Stimulated activated CD4-positive, alpha-beta T cell treated with anti-CD3 and anti-CD28 coated beads, TNF-alpha, amount 100 ng/mL, for 24 hours (primary cell): ENCODE data around the gene ZC3H7A.
A peak's percentile ranks its signal among the peaks of the same experiment; 100 is the strongest.
"Not testable (repeated sequence)": the region's sequence is repeated elsewhere in the genome, so short reads cannot be mapped to it uniquely, and the experiment has no call there.

Source experiments
- DNase-seq, 3 experiments: peaks; one replicate each; pipeline ENCODE4 v3.0.0-alpha.2; 2020; ENCODE audit warnings: low read depth in 3 of 3

ZC3H7A gene

GRCh38 chr16:11799509-11800381 lies 2.7 kb upstream of the ZC3H7A start:
- DNase-seq: peak in 1 of 3 experiments; percentile 10

- no peak for DNase-seq
These were observed 1.9 kb upstream of the ZC3H7A start for GRCh38 chr16:11799017-11799381.

GRCh38 chr16:11797957-11798299 lies 870 bp upstream of the ZC3H7A start:
- DNase-seq: no peak

DNA sequence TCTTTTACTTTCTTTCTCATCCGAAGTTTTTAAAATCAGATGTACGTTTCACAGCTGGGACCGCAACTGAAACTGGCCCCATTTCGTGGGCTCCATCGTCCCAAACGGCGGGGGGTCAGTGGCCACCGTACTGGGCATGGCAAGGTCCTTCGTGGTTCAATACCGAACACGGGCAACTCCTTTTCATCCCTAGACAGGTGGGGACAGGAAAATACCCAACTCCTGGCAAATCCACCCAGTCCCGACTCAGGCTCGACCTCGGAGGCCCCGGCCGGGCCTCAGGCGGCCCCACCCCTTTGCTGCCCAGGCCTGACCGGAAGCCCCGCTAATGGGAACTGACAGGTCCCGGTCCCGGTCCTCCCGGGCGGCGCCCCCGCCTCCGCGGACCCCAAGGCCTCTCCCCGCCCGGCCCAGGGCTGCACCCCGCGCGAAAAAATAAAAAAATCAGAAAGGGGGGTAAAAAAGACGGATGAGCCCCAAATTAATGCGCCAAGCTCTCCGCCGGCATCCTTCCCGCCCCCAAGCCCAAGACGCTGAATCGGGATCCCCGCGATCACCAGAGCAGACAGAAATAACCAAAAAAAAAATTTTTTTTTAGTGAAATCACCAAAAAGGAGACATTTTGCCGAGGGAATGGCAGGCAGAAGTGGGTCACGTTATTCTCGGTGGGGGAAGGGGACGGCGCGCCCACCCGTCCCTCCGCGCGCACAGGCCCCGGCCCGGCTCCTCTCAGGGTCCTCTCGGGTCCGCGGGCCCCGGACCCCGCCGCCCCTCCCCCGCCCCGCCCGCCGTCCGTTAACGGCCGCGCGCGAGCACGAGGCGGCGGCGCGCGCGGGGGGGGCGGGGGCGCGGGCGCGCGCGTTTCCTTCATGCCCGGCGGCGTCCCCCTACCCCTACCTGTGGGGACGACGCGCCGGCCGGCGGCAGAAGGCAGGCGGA lies 562 bp downstream of the ZC3H7A start:
- DNase-seq: peak in 1 of 3 experiments; percentile 21

DNA sequence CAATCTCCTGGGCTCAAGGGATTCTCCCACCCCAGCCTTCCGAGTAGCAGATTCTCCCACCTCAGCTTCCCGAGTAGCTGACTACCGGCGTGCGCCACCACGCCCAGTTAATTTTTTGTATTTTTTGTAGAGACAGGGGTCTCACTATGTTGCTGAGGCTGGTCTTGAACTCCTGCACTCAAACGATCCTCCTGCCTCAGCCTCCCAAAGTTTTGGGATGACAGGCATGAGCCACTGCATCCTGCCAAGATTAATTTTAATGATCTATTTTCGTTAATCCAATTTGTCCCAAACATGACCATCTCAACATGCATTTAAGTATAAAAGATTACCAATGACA lies 1.2 kb downstream of the ZC3H7A start:
- DNase-seq: no peak

- no peak for DNase-seq
These were observed 1.8 kb downstream of the ZC3H7A start for GRCh38 chr16:11794996-11795886.

- DNase-seq: no peak
These were observed 2.6 kb downstream of the ZC3H7A start for GRCh38 chr16:11794447-11794846.

GRCh38 chr16:11793840-11794239 lies 3.2 kb downstream of the ZC3H7A start:
- no peak for DNase-seq

- no peak for DNase-seq
These were observed 4.4 kb downstream of the ZC3H7A start for GRCh38 chr16:11792410-11793241.

GRCh38 chr16:11791144-11791828 lies 5.8 kb downstream of the ZC3H7A start:
- DNase-seq: no peak

DNA sequence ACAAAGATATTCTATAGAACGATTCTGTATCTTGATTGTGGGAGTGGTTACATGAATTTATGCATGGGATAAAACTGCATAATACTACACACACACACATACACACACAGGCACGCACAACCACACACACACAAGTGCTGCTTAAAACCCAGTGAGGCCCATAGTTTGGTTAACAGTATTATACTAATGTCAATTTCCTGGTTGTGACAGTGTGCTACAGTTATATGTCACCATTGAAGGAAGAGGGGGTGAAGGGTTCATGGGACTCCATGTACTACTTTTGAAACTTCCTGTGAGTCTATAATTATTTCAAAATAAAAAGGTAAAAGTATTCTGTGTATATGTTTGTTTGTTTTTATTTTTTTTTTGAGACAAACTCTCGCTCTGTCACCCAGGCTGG lies 8.1 kb downstream of the ZC3H7A start:
- no peak for DNase-seq

DNA sequence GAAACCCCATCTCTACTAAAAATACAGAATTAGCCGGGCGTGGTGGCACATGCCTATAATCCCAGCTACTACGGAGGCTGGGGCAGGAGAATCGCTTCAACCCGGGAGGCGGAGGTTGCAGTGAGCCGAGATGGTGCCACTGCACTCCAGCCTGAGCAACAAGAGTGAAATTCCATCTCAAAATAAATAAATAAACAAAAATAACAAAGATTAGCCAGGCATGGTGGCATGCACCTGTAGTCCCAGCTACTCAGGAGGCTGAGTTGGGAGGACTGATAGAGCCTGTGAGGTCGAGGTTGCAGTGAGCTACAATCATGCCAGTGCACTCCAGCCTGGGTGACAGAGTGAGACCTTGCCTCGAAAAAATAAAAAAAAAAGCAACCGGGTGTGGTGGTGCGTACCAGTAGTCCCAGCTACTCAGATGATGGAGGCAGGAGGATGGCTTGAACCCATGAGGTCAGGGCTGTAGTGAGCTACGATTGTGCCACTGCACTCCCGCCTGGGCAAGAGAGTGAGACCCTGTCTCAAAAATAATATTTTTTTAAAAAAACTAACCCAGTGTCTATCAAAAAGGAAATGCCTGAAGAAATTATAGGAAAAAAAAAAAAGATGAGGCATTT lies 12.0 kb downstream of the ZC3H7A start:
- DNase-seq: not testable (repeated sequence)

GRCh38 chr16:11784381-11784780 lies 12.7 kb downstream of the ZC3H7A start:
- not testable (repeated sequence) for DNase-seq

- DNase-seq: no peak
These were observed 13.1 kb downstream of the ZC3H7A start for GRCh38 chr16:11784038-11784369.

GRCh38 chr16:11783319-11784037 lies 13.6 kb downstream of the ZC3H7A start:
- DNase-seq: peak in 2 of 3 experiments; percentile 11 to 31

GRCh38 chr16:11781773-11782172 lies 15.3 kb downstream of the ZC3H7A start:
- DNase-seq: no peak

DNA sequence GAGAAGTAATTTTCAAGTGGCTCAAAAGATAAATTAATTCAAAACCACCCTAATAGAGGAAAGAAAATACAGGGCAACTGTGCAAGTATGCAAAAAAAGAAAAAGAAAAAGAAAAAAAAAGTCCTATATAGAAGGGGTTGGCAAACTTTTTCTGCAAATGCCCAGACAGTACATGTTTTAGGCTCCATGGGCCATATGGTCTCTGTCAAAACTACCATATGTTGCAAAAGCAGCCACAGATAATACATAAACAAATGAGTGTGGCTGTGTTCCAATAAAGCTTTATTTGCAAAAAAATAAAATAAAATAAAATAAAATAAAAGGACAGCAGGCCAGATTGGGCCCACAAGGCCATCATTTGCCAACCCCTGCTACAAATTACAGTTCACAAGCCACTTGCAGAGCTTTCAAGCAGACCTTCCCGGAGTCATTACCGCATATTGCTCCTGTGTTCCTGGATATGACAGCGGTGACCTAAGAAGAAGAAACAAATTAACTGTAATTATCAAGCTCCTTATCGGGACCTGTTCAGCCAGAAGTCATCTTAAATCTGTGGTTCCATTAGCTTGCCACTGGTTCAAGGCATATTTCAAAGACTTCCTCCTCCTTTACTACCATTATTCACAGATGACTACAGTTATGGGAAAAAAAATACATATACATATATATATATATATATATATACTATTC lies 15.9 kb downstream of the ZC3H7A start:
- DNase-seq: no peak

- no peak for DNase-seq
These were observed 18.0 kb downstream of the ZC3H7A start for GRCh38 chr16:11779074-11779473.
